IgD-negative memory B cell (primary cell): ENCODE measurements around the gene NRAP. TPM values are rescaled to one million over a fixed set of nuclear protein-coding genes. Genes with fewer than 3 reads are reported as not detected.

Experiments used
- H3K27ac Mint-ChIP-seq, 3 donors: one replicate each; pipeline ENCODE4 v1.8.0; 2020 to 2022; ENCODE audit warnings: mild to moderate bottlenecking in 3 of 3, mixed read lengths in 3 of 3, moderate library complexity in 1 of 3
- H3K27me3 Mint-ChIP-seq: one replicate; pipeline ENCODE4 v1.8.0; 2021; ENCODE audit warnings: mixed read lengths
- H3K36me3 Mint-ChIP-seq: one replicate; pipeline ENCODE4 v1.8.0; 2020; ENCODE audit warnings: mild to moderate bottlenecking, mixed read lengths
- H3K4me1 Mint-ChIP-seq, 3 donors: one replicate each; pipeline ENCODE4 v1.8.0; 2020 to 2022; ENCODE audit warnings: mixed read lengths in 3 of 3, mild to moderate bottlenecking in 1 of 3
- H3K4me3 Mint-ChIP-seq, 4 donors: one replicate each; pipeline ENCODE4 v1.8.0; 2020 to 2022; ENCODE audit warnings: mild to moderate bottlenecking in 4 of 4, mixed read lengths in 4 of 4, moderate library complexity in 3 of 4
- H3K9me3 Mint-ChIP-seq, 3 donors: one replicate each; pipeline ENCODE4 v1.8.0; 2020 to 2021; ENCODE audit warnings: mixed read lengths in 3 of 3, mild to moderate bottlenecking in 1 of 3
- polyA plus RNA-seq: library from polyadenylated mRNA; unstranded; fragments of 300-500 nt; fragmentation: Illumina TruSeq; gene quantifications from one replicate; pipeline ENCODE4 v1.2.3, GENCODE V29; 2021

Gene NRAP
- polyA plus RNA-seq, 1 donor from 2014 or later: not detected

GRCh38 chr10:113639966-113640365 is 23.9 kb downstream of the NRAP start:
- peaks cover 3% of the 10 kb centered on the region for H3K36me3 Mint-ChIP-seq

GRCh38 chr10:113631684-113632367 is 32.0 kb downstream of the NRAP start:
- Mint-ChIP-seq H3K27me3 (peaks cover 7% of the 10 kb centered on the region), H3K4me1 (no peaks in the 10 kb centered on the region), H3K36me3 (peaks cover 3% of the 10 kb centered on the region)

More at GRCh38 chr10:113639966-113640365, 23.9 kb downstream of the NRAP start:
- Mint-ChIP-seq H3K9me3 (peaks cover 0 to 1% (median 0%) of the 10 kb centered on the region in 3 donors), H3K27ac (no peak overlapping the region), H3K4me3 (no peak overlapping the region), H3K4me1 (no peaks in the 10 kb centered on the region), H3K27me3 (peaks cover 11% of the 10 kb centered on the region)

GRCh38 chr10:113630929-113631533 is 32.8 kb downstream of the NRAP start:
- H3K4me3 Mint-ChIP-seq: no peak overlapping the region
- peaks cover 0 to 2% (median 2%) of the 10 kb centered on the region in 3 donors for H3K9me3 Mint-ChIP-seq
- H3K4me1 Mint-ChIP-seq: no peaks in the 10 kb centered on the region
- H3K27ac Mint-ChIP-seq: no peak overlapping the region
- H3K27me3 Mint-ChIP-seq: peaks cover 4% of the 10 kb centered on the region
- H3K36me3 Mint-ChIP-seq: peaks cover 2% of the 10 kb centered on the region

More at GRCh38 chr10:113631684-113632367, 32.0 kb downstream of the NRAP start:
- H3K4me3 Mint-ChIP-seq: no peak overlapping the region
- H3K9me3 Mint-ChIP-seq: peaks cover 0 to 2% (median 2%) of the 10 kb centered on the region in 3 donors
- H3K27ac Mint-ChIP-seq: no peak overlapping the region

- Mint-ChIP-seq H3K36me3 (no peaks in the 10 kb centered on the region), H3K4me1 (no peaks in the 10 kb centered on the region), H3K4me3 (no peak overlapping the region), H3K27ac (no peak overlapping the region), H3K27me3 (peaks cover 2% of the 10 kb centered on the region), H3K9me3 (no peaks in the 10 kb centered on the region)
Measured at GRCh38 chr10:113628607-113629153, 35.2 kb downstream of the NRAP start.

GRCh38 chr10:113627836-113628235 is 36.0 kb downstream of the NRAP start:
- H3K36me3 Mint-ChIP-seq: no peaks in the 10 kb centered on the region
- H3K4me1 Mint-ChIP-seq: no peaks in the 10 kb centered on the region
- H3K27ac Mint-ChIP-seq: no peak overlapping the region
- H3K9me3 Mint-ChIP-seq: no peaks in the 10 kb centered on the region
- peaks cover 2% of the 10 kb centered on the region for H3K27me3 Mint-ChIP-seq
- no peak overlapping the region for H3K4me3 Mint-ChIP-seq

- Mint-ChIP-seq H3K4me3 (no peak overlapping the region), H3K9me3 (no peaks in the 10 kb centered on the region), H3K4me1 (no peaks in the 10 kb centered on the region), H3K27ac (no peak overlapping the region), H3K27me3 (peaks cover 2% of the 10 kb centered on the region), H3K36me3 (no peaks in the 10 kb centered on the region)
Measured at GRCh38 chr10:113626809-113627355, 37.0 kb downstream of the NRAP start.

- Mint-ChIP-seq H3K4me1 (no peaks in the 10 kb centered on the region), H3K27me3 (peaks cover 2% of the 10 kb centered on the region), H3K9me3 (no peaks in the 10 kb centered on the region), H3K4me3 (peak overlapping the region in 1 of 4 donors; percentile 36), H3K36me3 (no peaks in the 10 kb centered on the region), H3K27ac (no peak overlapping the region)
Measured at GRCh38 chr10:113625461-113626186, 38.2 kb downstream of the NRAP start.

GRCh38 chr10:113622831-113623230 is 41.0 kb downstream of the NRAP start:
- Mint-ChIP-seq H3K4me3 (no peak overlapping the region), H3K9me3 (no peaks in the 10 kb centered on the region), H3K27ac (no peak overlapping the region), H3K36me3 (no peaks in the 10 kb centered on the region), H3K27me3 (peaks cover under 1% of the 10 kb centered on the region), H3K4me1 (no peaks in the 10 kb centered on the region)

GRCh38 chr10:113621799-113622198 is 42.0 kb downstream of the NRAP start:
- H3K4me3 Mint-ChIP-seq: no peak overlapping the region
- no peaks in the 10 kb centered on the region for H3K4me1 Mint-ChIP-seq
- H3K27me3 Mint-ChIP-seq: peaks cover 10% of the 10 kb centered on the region
- no peak overlapping the region for H3K27ac Mint-ChIP-seq
- no peaks in the 10 kb centered on the region for H3K36me3 Mint-ChIP-seq
- H3K9me3 Mint-ChIP-seq: no peaks in the 10 kb centered on the region

GRCh38 chr10:113620936-113621335 is 42.9 kb downstream of the NRAP start:
- peaks cover 12% of the 10 kb centered on the region for H3K27me3 Mint-ChIP-seq
- no peak overlapping the region for H3K4me3 Mint-ChIP-seq
- no peak overlapping the region for H3K27ac Mint-ChIP-seq
- H3K9me3 Mint-ChIP-seq: no peaks in the 10 kb centered on the region
- H3K36me3 Mint-ChIP-seq: no peaks in the 10 kb centered on the region
- H3K4me1 Mint-ChIP-seq: no peaks in the 10 kb centered on the region

- no peaks in the 10 kb centered on the region for H3K36me3 Mint-ChIP-seq
- H3K4me3 Mint-ChIP-seq: no peak overlapping the region
- no peaks in the 10 kb centered on the region for H3K9me3 Mint-ChIP-seq
- peaks cover 12% of the 10 kb centered on the region for H3K27me3 Mint-ChIP-seq
- H3K4me1 Mint-ChIP-seq: no peaks in the 10 kb centered on the region
- no peak overlapping the region for H3K27ac Mint-ChIP-seq
Measured at GRCh38 chr10:113620511-113620910, 43.3 kb downstream of the NRAP start.

GRCh38 chr10:113619401-113619800 is 44.4 kb downstream of the NRAP start:
- Mint-ChIP-seq H3K4me3 (peak overlapping the region in 1 of 4 donors; percentile 19), H3K27me3 (peaks cover 12% of the 10 kb centered on the region), H3K27ac (no peak overlapping the region), H3K36me3 (no peaks in the 10 kb centered on the region), H3K9me3 (no peaks in the 10 kb centered on the region), H3K4me1 (no peaks in the 10 kb centered on the region)

- no peaks in the 10 kb centered on the region for H3K9me3 Mint-ChIP-seq
- H3K27me3 Mint-ChIP-seq: peaks cover 14% of the 10 kb centered on the region
- H3K27ac Mint-ChIP-seq: no peak overlapping the region
- H3K4me3 Mint-ChIP-seq: no peak overlapping the region
- H3K4me1 Mint-ChIP-seq: no peaks in the 10 kb centered on the region
- no peaks in the 10 kb centered on the region for H3K36me3 Mint-ChIP-seq
Measured at GRCh38 chr10:113618338-113618737, 45.5 kb downstream of the NRAP start.

- peaks cover 18% of the 10 kb centered on the region for H3K27me3 Mint-ChIP-seq
- H3K4me3 Mint-ChIP-seq: no peak overlapping the region
- no peaks in the 10 kb centered on the region for H3K36me3 Mint-ChIP-seq
- no peak overlapping the region for H3K27ac Mint-ChIP-seq
- no peaks in the 10 kb centered on the region for H3K4me1 Mint-ChIP-seq
- H3K9me3 Mint-ChIP-seq: no peaks in the 10 kb centered on the region
Measured at GRCh38 chr10:113617086-113617485, 46.8 kb downstream of the NRAP start.
